A204.1 (cell line): Measurements from ENCODE around the gene ZRSR2.
"Not testable (repeated sequence)": the region's sequence is repeated elsewhere in the genome, so short reads cannot be mapped to it uniquely, and the experiment has no call there.

ENCODE experiments used
- FAIRE-seq: peaks from 2 replicates; lab custom pipeline; 2012; peaks lifted over from hg19 to GRCh38; lab: Jason Lieb, UNC

Gene ZRSR2

DNA sequence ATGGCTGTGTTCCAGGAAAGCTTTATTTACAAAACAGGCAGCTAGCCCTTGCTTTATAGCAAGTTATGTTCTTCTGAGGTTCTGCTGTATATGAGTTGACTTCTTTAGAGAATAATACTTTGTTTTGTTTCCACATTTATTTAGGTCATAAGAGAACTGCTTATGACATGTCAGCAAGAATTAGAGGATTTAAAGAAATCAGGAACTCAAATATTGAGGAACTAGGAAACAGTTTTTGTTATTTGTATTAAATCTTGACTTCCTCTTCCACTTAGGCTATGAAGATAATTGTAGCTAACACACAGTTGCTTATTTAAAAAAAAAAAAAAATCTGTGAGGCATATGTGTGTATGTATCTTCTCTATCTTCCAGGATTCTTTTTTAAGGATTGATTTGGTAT, 14.3 kb downstream of the ZRSR2 start:
- no peak for FAIRE-seq

GRCh38 chrX:15808254-15808653, 18.0 kb downstream of the ZRSR2 start:
- FAIRE-seq, result no peak

- no peak for FAIRE-seq
Measured at GRCh38 chrX:15812192-15812938, 22.1 kb downstream of the ZRSR2 start.

DNA sequence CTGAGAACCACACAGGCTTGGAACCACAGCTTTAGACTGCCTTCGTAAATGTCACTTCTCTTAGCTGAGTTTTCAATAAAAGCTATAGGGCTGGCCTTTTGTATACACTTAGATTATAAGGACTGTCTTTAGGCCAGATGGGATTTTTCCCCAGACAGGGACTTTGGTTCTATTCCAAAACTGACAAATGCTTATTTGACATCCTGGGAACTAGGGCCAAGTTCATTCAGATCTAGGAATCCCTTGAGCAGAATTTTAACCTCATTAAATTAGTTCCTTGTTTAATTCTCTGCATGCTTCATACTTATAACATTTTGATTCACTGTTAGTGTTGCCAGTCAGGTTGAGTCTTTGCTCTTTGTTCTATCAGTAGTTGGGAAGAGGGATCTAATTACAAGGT, 23.1 kb downstream of the ZRSR2 start:
- no peak for FAIRE-seq

DNA sequence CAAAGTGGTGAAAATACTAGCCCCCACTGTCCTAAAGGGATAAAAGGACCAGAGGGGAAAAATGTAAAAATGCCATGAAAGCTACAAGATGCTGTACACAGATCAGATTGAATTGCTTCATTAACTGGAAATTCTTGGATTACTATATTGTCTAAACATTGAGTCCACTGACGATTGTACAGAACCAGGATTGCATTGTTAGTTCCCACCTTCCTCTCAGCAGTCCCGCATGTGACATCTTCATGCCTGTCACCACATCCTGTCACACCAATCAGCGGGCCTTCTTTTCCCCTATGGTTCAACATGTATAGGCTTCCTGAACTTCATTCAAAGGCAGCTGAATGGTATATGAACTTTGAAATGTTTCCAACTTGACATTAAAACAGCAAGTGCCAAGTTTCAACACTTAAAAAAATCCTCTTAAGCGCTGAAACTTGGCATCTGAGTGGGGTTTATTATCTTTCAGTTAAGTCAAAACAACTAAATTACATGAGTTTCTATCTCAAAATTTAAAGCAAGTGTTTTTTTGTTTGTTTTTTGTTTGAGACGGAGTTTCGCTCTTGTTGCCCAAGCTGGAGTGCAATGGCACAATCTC, 24.6 kb downstream of the ZRSR2 start:
- no peak for FAIRE-seq

- FAIRE-seq, result peak; percentile 29
Measured at GRCh38 chrX:15815779-15816437, 25.6 kb downstream of the ZRSR2 start.

GRCh38 chrX:15816438-15816809, 26.1 kb downstream of the ZRSR2 start:
- no peak for FAIRE-seq

DNA sequence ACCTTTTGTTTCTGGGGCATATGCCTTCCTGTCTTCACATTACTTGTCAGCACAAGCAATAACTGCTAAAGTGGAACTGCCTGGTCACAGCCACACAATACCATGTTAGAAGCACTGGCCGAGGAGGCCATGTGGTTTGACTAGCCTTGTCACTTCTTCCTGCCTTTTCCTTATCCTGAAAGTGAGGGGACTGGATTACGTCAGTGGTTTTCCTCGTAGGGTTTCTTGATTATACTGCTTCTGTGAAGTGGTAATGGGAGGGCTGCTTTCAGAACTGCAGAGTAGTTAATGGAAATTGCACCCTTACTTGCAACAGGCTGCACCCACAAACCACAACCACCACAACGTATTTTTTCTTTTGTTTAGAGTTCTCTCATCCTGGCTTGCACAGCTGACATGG, 26.6 kb downstream of the ZRSR2 start:
- FAIRE-seq, result no peak

DNA sequence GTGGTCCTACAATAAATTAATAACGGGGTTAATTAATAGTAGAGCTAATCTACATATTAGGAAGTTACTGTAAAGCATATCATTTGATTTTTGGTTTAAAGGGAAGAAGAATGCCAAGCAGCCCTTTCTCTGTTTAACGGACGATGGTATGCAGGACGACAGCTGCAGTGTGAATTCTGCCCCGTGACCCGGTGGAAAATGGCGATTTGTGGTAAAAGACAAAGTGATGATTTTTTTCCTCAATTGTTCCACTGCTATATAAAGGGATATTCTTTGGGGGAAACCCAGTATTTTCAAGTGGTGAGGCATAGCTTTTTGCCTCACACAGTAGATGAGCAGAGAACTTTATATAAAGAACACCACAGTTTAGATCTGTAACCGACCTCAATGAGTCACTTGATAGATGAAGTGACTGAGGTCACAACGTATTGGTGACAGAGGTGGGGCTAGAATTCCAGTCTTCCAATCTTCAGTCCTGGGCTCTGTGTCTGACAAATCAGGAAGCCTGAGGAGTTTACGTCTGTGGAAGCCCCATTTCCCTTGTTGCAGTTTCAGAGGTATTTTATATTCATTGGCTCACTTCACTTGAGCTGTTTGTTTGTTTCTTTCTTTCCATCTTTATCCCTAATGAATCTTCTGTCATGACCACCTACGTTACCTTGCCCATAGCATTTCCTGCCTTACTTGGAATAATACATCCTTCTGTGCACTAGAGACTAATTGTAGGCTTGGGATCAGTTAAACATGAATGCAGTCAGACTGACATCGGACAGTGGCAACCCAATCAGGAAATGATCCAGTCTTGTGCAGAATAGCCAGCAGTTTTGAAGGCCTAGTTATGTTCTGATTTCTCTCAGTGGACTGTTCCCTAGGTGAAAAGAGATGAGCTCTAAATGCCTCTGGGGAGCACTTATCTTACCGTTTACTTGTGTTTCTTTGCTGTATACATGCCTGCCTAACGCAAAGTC, 30.1 kb downstream of the ZRSR2 start:
- no peak for FAIRE-seq

- no peak for FAIRE-seq
Measured at GRCh38 chrX:15822922-15823321, 32.6 kb downstream of the ZRSR2 start.

DNA sequence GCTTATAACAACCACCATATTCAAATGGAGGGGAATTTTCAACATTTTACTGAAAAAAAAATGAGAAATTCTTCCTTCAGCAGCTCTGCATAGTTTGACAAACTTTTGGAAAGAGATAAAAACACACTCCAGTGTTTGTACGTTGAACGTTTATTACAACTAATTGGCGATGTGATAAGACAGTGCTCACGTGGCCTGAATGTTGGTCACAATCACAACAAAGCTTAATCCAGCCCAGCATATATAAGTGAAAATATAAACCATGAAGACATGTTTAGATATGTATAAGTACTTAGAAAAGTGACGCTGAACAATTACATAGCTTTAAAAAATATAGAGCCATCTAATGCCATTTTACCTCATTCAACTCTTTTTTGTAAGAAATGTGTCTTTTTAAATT, 35.7 kb downstream of the ZRSR2 start:
- no peak for FAIRE-seq

DNA sequence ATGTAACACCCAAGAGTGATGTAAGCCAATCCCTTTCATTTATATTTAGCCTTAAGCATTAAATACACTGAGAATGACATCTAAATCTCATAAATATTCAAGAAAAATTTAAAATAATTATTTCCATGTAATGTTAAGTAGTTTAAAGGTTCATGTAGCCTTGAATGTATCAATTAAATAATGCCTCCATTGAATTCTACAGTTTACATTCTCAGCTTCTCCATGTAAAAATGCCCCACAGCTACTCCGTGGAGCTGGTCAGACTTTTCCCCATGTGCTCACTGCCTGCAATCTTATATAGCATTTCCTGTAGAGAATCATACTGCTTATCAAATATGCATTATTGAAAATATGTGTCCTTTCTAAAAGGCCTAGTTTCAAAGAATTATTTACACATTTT, 38.9 kb downstream of the ZRSR2 start:
- FAIRE-seq, result no peak

GRCh38 chrX:15831347-15831746, 41.1 kb downstream of the ZRSR2 start:
- not testable (repeated sequence) for FAIRE-seq

- FAIRE-seq, result no peak
Measured at GRCh38 chrX:15834053-15834452, 43.8 kb downstream of the ZRSR2 start.

DNA sequence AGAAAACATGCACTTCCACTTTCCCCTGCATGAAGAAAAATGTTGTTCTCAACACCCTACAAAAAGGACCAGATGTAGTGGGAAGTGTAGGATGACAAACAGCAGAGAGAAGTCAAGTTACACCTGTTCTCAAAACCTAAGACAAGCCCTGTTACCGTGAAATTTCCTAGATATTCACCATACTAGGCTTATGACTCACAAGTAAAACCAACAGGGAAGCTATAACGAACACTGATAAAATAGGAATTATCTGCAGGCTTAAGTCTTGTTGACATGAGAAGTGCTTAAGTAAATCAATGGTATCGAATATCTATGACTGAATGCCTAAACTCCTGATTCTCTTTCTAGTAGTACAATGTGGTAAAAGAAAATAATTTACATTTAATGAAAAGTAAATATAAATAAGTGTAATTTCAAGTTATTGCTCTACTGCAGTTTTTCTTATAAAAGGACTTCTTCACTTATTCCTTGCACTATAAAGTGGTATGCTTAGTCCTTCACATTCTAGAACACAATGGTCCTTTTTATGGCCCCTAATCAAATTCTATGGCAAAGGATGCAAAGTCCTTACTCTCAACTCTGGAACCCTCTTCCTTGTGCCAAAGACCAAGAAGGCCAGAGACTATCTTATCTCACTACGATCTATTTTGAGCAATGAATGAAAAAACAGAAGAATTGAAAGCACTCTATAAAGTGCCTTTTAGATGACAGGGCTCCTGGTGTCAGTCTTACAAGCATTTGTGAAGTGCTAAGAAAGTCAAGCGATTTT, 44.7 kb downstream of the ZRSR2 start:
- FAIRE-seq, result no peak

DNA sequence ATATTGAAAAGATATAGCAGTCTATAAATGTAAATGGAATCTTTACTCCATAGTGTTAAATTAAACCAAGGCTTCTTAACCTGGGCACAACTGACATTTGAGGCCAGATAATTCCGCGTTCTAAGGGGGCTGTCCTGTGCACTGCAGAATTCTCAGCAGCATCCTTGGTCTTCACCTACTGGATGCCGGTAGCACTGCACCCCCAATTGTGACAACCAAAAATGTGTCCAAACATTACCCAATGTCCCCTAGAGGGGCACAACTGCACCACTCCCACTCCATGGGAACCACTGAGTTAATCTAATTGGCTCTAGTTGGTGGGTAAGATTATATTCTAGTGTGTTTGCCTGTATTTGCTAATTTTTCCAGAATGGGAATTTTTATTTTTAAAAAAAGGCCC, 47.7 kb downstream of the ZRSR2 start:
- no peak for FAIRE-seq

GRCh38 chrX:15841853-15842516, 51.7 kb downstream of the ZRSR2 start:
- FAIRE-seq, result no peak

GRCh38 chrX:15843960-15844359, 53.7 kb downstream of the ZRSR2 start:
- FAIRE-seq, result no peak

- FAIRE-seq, result no peak
Measured at GRCh38 chrX:15848576-15848975, 58.3 kb downstream of the ZRSR2 start.

DNA sequence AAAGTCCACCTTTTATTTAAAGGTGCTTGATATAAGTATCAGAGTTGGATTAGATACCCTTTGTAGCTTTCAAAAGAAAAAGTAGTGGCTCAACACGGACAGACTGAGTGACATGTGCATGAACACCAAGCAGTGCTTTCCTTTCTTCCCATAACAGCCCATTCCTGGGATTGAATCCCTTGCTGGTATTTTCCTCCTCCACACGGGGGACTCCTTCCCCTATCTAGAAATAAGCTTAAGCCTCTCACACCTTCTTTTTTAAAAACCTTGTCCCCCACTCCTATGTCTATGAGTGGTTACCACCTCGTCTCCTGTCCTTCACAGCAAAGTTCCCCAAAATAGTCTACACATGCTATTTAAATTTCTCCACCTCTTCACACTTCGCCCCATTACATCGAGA, 59.3 kb downstream of the ZRSR2 start:
- FAIRE-seq, result no peak

GRCh38 chrX:15853586-15854079, 63.3 kb downstream of the ZRSR2 start:
- FAIRE-seq, result no peak
